ENCODE measurements around the gene LHPP. TPM values are rescaled to one million over a fixed set of nuclear protein-coding genes. Genes with fewer than 3 reads are reported as not detected.
"Not testable (repeated sequence)": the region's sequence is repeated elsewhere in the genome, so short reads cannot be mapped to it uniquely, and the experiment has no call there.

LHPP gene
- total and polyA plus RNA-seq, 10 of the 15 experiments (the other 5 are each of a cell fraction or from before 2014, with no cell fraction given) = 0.79 to 9.8 (median 6.7) TPM

DNA sequence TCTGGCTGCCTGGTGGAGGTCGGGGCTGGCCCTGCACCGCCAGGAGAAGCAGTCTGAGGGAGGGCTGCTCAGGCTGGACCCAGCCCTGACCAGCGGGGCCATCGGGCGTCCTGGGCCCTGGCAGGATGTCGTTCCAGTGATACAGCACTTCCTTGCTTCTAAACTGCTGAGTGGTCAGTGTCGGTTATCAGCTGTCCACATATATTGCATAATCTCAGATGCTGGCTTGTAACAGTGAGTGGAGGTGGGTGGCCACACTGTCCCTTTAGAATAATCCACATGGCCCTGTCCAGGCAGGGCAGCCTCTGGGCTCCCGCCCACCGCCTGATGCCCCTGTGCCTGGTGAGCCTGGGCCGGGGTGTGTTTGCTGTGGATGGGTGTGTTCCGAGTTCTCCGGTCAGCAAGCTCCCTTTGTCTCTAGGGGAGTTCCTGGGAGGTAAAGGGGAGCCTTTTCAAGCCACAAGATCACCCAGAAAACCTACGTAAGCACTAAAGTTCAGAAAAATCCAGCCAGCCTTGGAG is 86.1 kb downstream of the LHPP start (continued):
- TF ChIP-seq USF1 (IDR thresholded peaks at IDR 0.05; ENCODE audit: borderline replicate concordance, extremely low read length, insufficient read depth, low read depth, low read length) = no peak

DNA sequence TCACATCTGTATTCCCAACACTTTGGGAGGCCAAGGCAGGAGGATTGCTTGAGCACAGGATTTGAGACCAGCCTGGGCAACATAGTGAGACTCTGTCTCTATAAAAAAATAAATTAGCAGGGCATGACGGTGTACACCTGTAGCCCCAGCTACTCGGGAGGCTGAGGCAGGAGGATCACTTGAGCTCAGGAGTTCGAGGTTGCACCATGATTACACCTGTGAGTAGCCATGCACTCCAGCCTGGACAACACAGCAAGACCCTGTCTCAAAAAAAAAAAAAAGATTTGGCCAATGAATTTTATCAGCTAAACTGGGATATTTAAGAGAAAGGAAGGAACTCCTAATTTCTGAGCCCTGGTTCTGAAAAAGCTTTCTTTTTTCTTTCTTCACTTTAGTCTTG is 87.5 kb downstream of the LHPP start:
- ChIA-PET CTCF (interaction anchor here (0.6 to 3.4 kb wide), 3 partner anchors 108 to 278 kb away, joined by 3 to 13 read pairs (median 10); no protein-coding TSS in a partner anchor), POLR2A (interaction anchor here (1.2 kb wide), 1 partner anchor 192 kb away, joined by 3 read pairs; no protein-coding TSS in a partner anchor), RAD21 (ENCODE audit: unreplicated experiment) (interaction anchor here (0.9 to 3.3 kb wide), 6 partner anchors 8 to 196 kb away, joined by 3 to 11 read pairs (median 4); no protein-coding TSS in a partner anchor)
- BruUV-seq (replicated peaks); H3K27ac ChIP-seq (ENCODE audit: control insufficient read depth, insufficient read depth); H4K20me1 ChIP-seq (ENCODE audit: control insufficient read depth, insufficient read depth); ATAC-seq; H3K36me3 ChIP-seq (ENCODE audit: control insufficient read depth in 2 of 2, insufficient read depth in 2 of 2, low read length in 1 of 2); SMC1A ChIA-PET (ENCODE audit: uncharacterized antibody, unreplicated experiment); H3K4me2 ChIP-seq (ENCODE audit: control insufficient read depth, insufficient read depth); intact Hi-C loops (cut with micrococcal nuclease; ENCODE audit: unreplicated experiment); DNase-seq (ENCODE audit: low read depth, low spot score); H3K9ac ChIP-seq (ENCODE audit: control insufficient read depth, insufficient read depth, low read length); in situ Hi-C loops (cut with MboI); H3K4me3 ChIP-seq; H3K9me3 ChIP-seq (replicated peaks; ENCODE audit: control insufficient read depth, insufficient read depth, low read length); H2AFZ ChIP-seq (ENCODE audit: control insufficient read depth, low read depth, low read length); H3K27me3 ChIP-seq (replicated peaks in 1 of 2; ENCODE audit: control insufficient read depth in 2 of 2, insufficient read depth in 2 of 2, low read length in 1 of 2); H3K79me2 ChIP-seq (ENCODE audit: control insufficient read depth, insufficient read depth, low read length); H3K4me1 ChIP-seq (ENCODE audit: control insufficient read depth, insufficient read depth, low read length); FAIRE-seq: not testable (repeated sequence)
- WGBS (ENCODE audit: insufficient coverage, insufficient replicate concordance, low lambda C conversion rate, missing lambda C conversion rate) = 57% methylated on average over 3 of the region's 3 CpGs
